Omental fat pad (tissue), 4 donors: ENCODE results near the gene GNG2. TPM values are rescaled to one million over a fixed set of nuclear protein-coding genes. Genes with fewer than 3 reads are reported as not detected.

Source experiments
- ATAC-seq: fragments of 150-250 bp; one replicate; pipeline ENCODE4 v1.9.1; 2016; ENCODE audit warnings: mild to moderate bottlenecking, moderate library complexity; ENCODE audit not compliant: low FRiP score
- DNase-seq: peaks from one replicate; pipeline ENCODE4 v3.0.0-alpha.2; 2019; ENCODE audit warnings: low spot score
- total RNA-seq, 4 donors: library from RNA; depleted of rRNA; stranded (reverse); fragments of >200 nt; gene quantifications; one replicate each; pipeline ENCODE4 v1.1.0, GENCODE V29; 2016
- TF ChIP-seq, protein P1 (sequence below), 3 donors: fragments of 450-650 bp; IDR thresholded peaks; one replicate each; pipeline ENCODE4 v1.5.1; 2016 to 2017; ENCODE audit warnings: antibody characterized with exemption in 3 of 3, mild to moderate bottlenecking in 3 of 3, moderate library complexity in 2 of 3

GNG2 gene
- total RNA-seq, 4 donors from 2014 or later, result 40.7 to 85.6 (median 54.0) TPM

DNA sequence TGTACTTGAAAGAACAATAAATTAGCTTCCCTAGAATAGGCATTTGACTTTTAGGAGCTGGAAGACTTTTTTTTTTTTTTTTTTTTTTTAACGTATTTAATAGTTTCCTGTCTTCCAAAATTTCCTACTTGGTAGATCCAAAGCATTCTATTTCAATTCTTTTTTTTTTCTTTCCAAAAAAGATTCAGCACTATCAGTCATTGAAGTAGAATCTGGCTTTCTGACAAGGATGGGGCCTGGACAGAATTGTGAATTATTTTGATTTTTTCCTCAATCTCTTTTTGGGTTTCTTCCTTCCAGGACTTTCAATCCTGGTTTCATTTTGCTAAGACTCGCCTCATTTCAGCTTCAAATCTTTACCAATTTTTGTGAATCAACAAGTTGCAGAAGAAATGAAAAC, 21.2 kb downstream of the GNG2 start:
- DNase-seq (no peak), ATAC-seq (no peak)
- TF ChIP-seq, protein P1, sequence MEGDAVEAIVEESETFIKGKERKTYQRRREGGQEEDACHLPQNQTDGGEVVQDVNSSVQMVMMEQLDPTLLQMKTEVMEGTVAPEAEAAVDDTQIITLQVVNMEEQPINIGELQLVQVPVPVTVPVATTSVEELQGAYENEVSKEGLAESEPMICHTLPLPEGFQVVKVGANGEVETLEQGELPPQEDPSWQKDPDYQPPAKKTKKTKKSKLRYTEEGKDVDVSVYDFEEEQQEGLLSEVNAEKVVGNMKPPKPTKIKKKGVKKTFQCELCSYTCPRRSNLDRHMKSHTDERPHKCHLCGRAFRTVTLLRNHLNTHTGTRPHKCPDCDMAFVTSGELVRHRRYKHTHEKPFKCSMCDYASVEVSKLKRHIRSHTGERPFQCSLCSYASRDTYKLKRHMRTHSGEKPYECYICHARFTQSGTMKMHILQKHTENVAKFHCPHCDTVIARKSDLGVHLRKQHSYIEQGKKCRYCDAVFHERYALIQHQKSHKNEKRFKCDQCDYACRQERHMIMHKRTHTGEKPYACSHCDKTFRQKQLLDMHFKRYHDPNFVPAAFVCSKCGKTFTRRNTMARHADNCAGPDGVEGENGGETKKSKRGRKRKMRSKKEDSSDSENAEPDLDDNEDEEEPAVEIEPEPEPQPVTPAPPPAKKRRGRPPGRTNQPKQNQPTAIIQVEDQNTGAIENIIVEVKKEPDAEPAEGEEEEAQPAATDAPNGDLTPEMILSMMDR (IDR thresholded peaks at IDR 0.05), result no peak

DNA sequence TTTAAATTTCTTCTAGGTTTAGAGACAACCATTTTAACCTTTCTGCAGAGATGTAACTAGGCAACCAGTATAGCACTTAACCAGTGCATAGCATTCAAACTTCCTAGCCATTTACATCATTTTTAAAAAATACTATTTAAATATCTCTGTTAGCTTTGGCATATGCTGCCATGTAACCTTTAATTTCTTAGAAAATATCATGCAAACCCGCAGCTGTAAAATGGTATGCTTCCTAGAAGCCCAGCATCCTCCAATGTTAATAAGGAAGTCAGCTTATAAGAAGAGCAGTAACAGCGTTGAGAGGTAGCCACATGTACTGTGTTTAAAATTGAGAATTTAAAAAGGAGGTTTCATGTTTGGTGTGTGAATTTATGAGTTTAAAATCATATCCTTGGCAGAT, 22.8 kb downstream of the GNG2 start:
- no peak for ATAC-seq
- DNase-seq, result no peak
- TF ChIP-seq, protein P1 (IDR thresholded peaks at IDR 0.05), result no peak

DNA sequence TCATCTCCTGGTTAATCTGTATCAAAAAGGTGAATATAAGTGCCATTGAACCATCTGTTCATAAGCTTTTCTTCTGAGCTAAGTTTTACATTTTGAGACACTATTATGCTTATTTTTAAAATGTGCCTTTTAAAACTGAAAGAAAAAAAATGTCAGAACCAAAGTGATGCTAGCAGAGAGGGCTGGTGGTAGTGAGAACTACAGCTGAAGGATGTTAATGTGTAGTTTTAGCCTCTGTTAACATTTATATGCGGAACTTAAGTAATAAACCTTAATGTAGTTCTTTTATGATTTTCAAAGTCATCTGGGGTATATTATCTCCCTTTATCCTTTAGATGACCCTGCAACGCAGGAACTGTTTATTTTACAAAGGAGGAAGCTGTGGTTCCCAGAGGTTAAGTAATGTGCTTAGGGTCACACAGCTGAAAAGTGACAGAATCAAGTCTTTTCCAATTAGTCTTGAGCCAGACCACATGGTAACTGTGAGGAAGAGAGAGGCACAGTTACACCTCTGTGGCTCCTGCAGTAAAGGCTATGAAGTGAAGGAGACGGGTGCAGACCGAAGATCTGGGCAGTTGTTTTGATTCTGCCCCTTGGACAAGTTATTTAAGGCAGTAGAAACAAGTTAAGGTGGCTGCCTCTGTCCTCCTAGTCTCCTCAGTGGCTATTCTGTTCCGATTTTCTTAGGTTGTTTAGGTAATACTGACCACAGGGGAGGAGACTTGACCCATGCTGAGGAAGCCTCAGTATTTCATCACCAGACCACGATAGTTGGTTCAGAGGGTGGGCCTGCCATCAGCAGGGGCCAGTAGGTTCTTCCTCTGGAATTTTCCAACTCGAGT, 23.9 kb downstream of the GNG2 start:
- ATAC-seq, result no peak

DNA sequence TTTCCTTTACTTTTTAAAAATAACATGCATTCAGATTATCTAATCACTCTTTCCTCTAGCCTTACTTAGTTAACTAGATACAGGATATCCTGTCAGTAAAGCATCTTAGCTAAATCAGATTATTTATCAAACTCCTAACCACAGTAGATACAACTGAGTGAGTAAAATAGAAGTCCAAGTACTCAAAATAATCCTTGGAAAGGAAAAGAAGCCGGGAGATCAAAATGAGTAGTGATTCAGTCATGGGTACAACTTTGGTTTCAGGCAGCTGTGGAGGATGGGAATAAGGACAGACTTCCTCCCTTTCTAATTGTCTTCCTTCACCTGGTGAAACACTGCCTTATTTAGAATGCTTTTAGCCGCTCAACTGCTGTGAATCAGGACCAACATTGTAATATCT, 29.4 kb downstream of the GNG2 start:
- ATAC-seq, result no peak
- no peak for DNase-seq
- TF ChIP-seq, protein P1 (IDR thresholded peaks at IDR 0.05), result no peak

More for the DNA sequence above, 23.9 kb downstream of the GNG2 start:
- TF ChIP-seq, protein P1 (IDR thresholded peaks at IDR 0.05), result no peak
- DNase-seq, result no peak

DNA sequence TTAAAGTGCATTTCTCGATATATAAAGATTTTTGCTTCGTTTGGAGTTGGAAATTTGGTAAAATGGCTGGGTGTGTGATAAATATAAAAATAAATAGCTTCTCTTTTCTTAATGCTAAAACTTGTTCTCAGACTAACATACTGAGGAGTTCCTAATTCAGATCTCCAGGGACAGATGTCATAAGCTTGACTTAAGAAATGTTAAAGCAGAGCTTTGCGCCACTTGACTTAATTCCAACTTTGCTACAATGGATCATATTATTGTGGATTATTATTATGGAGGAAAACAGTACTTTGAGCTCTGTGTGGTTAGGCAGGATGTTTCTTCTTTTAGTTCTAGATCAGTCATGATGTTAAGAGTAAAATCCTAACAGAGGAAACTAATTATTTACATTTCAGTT, 33.8 kb downstream of the GNG2 start:
- no peak for DNase-seq
- ATAC-seq, result no peak
- TF ChIP-seq, protein P1 (IDR thresholded peaks at IDR 0.05), result no peak

DNA sequence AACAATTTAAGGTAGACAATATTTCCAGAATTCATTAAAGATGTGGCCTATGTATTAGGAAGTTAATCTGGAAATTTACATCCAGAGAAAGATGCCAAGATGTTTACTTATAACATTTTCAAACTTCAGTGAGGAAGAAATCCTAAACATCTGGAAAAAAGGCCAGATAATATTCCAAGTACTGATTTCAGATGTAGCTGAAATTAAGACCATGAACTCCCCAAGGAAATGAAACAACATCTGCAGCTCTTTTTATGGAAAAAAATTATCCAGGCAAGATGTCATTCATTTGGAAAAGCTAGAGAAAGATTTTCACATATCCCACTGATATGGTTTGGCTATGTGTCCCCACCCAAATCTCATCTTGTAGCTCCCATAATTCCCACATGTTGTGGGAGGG, 35.0 kb downstream of the GNG2 start:
- no peak for ATAC-seq

More for the DNA sequence above, 35.0 kb downstream of the GNG2 start:
- no peak for DNase-seq
- TF ChIP-seq, protein P1 (IDR thresholded peaks at IDR 0.05), result no peak
